GM21723 (cell line): ENCODE results near the gene NCOA5.
A peak's percentile ranks its signal among the peaks of the same experiment; 100 is the strongest.
"Not testable (repeated sequence)": the region's sequence is repeated elsewhere in the genome, so short reads cannot be mapped to it uniquely, and the experiment has no call there.

ENCODE experiments used
- ATAC-seq: cut with Tn5 transposase; IDR thresholded peaks from one replicate; pipeline ENCODE4 v1.9.1; 2021; ENCODE audit warnings: mild to moderate bottlenecking, moderate library complexity; ENCODE audit not compliant: unreplicated experiment

The NCOA5 gene

DNA sequence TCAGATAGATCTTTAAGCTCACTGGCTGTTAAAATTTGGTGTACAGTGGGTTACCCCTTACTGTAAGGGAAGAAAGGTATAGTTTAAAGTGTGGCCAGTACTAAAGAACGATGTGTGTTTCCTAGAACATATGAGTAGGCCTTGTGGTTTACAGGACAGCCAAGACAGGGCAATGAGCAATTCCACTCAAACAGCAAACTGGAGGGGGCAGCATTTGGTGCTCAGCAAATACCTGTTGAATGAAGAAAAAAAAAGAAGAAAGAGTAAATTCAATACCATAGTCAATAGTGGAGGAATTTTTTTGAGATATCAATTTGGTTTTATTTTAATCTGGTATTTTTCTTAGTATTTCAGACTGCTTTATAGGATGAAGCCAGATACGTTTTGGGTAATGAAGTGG lies 3.8 kb upstream of the NCOA5 start:
- no peak for ATAC-seq

GRCh38 chr20:46091622-46092535 lies 2.1 kb upstream of the NCOA5 start:
- not testable (repeated sequence) for ATAC-seq

DNA sequence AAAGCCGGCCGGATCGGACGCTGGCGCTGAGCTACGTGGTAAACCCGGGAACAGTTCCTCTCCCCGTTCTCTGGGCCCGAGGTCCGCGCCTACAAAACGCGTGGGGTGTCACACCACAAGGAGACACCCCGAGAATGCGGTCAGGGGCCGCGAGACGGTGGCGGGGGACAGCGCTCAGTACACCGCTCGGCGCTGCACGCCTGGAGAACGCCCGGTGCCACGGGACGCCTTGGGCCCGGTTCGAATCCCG lies 670 bp downstream of the NCOA5 start:
- peak; percentile 29 for ATAC-seq

DNA sequence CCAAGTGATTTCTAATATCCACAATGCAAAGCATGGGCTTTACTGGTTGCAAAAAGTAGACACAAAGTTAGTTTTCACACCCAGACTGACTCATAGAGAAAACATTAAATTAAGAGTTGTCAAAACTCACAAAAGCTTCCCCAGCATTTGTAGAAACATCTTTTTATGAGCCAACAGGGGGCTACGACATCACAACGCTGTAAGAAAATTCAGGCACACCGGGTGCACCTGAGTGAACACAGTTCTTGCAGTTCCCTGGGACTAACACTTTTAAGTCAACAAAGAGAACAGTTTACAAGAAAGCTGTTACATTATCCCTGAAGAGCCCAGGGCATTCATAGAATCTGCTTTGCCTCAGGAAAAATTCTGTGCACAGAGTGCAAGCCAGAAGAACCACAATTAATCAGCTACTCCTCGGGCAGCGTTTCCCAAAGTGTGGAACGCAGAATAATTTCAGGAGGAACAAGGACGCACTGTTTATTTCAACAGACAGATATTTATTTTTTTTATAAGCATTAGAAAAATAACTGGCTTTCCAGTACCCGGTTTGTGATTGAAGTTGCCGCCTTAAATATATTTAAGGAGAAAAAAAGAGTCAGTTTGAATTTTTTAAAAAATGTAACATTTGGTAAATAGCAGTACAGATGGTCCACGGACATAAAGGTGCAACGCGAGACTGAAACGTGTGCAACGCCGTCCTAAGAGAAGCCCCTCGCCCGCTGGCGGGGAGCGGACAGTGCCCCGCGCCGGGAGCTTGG lies 1.2 kb downstream of the NCOA5 start:
- ATAC-seq, result no peak

GRCh38 chr20:46087161-46087560 lies 2.6 kb downstream of the NCOA5 start:
- no peak for ATAC-seq

DNA sequence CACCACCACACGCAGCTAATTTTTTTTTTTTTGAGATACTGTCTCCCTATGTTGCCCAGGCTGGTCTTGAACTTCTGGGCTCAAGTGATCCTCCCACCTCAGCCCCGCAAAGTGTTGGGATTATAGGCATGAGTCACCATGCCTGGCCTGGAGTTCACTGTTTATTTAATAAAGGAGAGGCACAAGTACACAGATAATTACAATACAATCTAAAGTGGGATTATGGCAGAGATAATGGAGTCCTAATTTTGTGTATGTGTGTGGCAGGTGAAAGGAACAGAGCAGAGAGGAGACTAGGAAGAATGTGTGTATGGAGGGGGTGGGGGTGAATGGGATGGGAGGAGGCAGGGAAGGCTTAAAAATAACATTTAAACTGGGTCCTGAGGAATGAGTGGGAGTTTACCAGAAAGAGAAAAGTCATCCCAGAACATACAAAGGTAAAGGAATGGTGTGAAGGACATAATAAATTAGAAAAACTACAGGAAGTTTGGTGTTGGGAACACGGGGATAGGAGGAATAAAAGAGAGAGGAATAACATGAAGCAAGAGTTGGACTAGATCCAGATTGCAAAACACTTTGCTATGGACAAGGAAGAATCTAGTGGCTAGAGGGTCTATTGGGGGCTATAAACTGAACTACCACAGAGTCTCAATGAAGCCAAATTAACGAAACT lies 4.4 kb downstream of the NCOA5 start:
- ATAC-seq, result no peak

DNA sequence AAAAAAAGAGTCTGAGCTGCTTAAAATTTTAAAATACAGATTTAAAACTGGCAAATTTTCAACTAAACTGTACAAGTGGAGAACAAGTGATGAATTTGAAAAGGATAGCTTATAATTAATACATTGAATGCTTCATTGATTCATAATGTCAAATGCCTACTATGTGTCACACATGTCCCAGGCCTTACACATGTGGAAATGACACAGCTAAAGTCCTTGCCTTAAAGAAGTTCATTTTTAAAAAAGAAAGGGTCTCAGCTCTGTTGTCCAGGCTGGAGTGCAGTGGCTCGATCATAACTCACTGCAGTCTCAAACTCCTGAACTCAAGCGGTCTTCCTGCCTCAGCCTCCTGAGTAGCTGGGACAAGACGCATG lies 5.0 kb downstream of the NCOA5 start:
- no peak for ATAC-seq

DNA sequence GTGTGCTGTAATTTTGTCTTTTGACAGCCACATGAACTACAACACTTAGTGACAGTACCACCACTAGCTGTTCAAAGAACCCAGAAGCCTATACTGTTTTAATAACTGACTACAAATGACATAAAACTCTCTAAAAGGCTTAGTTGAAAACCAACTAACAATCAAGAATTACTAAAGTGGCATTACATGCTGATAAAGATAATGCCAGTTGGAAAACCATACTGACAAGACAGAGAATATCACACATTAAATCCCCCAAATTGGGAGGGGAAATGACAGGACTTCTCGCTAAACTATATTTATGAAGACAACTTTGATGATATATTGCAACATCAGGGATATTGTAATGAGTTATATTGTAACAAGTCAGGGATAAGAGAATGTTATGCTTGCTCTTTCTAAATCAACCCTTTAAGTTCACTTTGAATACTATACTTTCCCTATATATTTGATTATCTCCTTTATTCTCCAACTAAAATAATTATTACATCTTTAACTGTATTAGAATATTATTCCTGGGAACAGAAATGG lies 6.2 kb downstream of the NCOA5 start:
- no peak for ATAC-seq

DNA sequence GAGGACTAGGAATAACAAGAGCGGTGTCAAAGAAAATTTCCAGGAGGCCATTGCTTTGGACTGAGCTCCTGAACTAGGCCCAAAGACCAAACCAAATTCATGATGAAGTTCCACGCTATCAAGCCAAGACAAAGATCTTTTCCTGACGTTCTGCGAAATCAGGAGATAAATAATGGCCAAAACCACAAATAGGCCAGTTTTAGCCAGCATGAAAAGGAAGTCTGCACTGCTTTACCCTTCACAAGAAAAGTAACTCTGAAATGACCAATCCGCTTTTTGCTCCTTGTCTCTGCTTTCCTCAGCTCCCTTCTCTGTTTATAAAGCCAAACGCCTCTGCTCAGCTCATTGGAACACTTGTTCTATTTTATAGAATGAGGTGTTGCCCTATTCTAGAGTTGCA lies 6.7 kb downstream of the NCOA5 start:
- no peak for ATAC-seq

GRCh38 chr20:46081074-46081473 lies 8.7 kb downstream of the NCOA5 start:
- no peak for ATAC-seq

DNA sequence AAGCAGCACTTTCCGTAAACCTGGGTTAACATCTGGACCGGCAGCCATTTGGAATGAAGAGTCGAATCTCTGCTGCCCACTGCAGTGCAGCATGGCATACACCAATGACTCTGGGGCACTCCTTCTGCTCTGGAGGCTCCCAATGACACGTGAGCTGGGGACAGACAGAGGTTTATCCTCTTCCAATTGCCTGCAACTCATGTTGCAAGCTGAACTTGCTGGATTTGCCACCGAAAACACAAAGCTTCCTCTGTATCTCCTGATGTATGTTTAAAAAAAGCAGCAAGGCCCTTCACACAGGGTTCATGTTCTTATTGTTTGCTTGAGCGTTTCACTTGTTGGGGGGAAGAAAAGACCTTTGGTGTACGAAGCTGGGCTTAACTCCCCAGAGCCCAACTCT lies 10.8 kb downstream of the NCOA5 start:
- ATAC-seq, result no peak

DNA sequence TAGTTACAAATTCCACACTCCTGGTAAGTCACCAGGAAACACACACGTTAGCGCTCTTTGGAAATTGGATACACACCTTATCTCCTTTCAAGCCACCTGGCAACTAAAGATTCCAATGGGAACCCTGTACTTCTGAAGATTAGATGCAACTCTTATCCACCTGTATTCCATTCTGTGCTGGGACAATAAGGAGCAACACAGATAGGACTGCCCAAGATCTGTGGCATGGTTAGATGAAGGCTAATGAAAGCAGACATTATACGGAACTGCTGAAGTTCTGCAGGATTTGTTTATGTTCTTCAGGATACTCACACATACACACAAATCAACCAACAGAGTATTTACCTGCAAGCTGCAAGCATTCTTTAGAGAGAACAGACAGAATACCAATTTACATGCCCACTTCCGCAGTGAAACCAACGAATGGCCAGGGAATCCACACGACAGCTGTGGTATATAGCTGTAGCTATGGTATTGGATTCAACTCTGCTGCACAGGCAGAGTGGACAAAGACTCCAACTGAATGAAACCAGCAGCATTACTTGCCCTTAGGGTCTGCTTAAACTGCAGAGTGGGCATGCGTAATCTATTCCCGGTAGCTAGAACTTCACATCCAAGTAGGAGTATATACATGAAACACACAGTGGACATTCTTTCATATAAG lies 12.0 kb downstream of the NCOA5 start:
- ATAC-seq, result no peak

DNA sequence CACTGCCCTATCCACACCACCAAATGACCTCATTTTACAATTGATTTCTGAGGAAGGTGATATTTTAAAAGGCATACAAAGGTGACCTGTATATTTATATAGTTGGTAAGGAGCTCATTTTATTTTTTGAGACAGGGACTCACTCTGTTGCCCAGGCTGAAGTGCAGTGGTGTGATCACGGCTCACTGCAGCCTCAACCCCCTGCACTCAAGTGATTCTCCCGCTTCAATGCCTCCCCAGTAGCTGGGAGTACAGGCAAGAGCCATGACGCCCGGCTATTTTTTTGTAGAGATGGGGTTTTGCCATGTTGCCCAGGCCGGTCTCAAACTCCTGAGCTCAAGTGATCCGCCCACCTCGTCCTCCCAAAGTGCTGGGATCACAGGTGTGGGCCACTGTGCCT lies 13.0 kb downstream of the NCOA5 start:
- no peak for ATAC-seq

- no peak for ATAC-seq
Observed at GRCh38 chr20:46074006-46074405, 15.8 kb downstream of the NCOA5 start.

DNA sequence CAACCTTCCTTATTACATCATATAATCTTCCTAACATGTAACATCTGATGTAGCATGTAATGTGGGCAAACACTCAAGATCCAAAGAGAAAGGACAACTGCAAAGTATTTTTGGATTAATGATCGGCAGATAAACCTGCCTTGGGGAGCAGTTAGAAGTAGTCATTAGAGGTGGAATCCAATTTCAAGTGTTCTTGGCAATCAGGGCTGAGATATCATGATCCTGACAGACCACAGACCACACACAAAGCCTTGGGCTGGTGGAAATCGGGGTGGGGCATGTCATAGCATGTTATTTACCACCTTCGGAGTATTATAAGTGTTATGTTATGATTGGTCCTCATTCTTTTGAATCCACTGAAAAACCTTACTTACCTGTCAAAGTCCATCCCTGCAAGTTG lies 16.3 kb downstream of the NCOA5 start:
- ATAC-seq, result no peak

- no peak for ATAC-seq
Observed at GRCh38 chr20:46073024-46073423, 16.7 kb downstream of the NCOA5 start.

GRCh38 chr20:46071573-46071972 lies 18.2 kb downstream of the NCOA5 start:
- no peak for ATAC-seq

DNA sequence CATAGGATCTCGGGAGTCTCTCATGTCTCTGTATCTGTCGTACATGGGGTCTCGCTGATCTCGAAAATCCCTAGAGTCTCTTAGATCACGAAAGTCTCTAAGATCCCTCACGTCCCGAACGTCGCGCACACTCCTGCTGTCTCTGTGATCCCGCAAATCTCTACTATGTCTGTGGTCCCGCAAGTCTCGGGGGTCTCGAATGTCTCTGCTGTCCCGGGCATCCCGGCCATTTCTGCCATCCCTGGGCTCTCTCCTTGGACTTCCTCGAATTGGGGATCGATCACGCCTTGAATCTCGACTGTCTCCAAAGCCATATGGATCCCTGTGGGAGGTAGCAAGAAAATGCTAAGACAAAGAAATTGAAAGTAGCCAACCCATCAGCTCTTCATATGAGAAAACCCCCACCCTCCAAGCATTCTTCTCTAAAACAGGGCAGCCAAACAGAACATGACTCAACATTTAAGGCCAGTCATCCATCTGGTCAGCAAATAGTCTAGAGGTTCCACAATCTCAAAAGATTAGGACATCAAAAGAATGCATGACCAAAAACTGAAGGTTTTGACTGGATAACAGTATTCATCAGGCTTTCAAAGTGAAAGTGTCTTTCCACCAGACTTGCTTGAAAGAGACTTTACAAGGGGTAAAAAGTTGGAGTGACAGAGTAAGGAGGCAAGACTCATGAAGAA lies 19.4 kb downstream of the NCOA5 start:
- ATAC-seq, result no peak

GRCh38 chr20:46065691-46066090 lies 24.1 kb downstream of the NCOA5 start:
- no peak for ATAC-seq

GRCh38 chr20:46065006-46065405 lies 24.8 kb downstream of the NCOA5 start:
- ATAC-seq, result no peak

DNA sequence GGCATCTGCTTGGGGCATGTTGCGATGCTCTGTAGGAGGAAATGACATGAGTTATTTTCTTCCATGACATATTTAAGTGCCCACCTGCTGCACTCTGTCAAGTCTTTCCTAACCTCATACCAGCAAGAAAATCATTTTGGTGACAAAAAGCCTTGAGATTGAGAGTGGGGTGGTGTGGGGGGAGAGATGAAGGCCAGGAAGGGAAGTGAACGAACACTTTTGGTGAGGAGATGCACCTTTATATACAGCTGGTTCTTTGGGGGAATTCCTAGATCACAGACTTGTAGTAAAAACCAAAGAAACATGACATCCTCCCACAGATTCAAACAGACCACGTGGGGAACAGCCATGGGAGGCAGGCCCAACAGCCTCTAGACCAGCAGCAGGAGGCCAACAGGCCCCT lies 26.1 kb downstream of the NCOA5 start:
- no peak for ATAC-seq
